K562 (cell line): ENCODE measurements around the gene PTK6.

Experiments used
- EGR1 ChIP-seq: fragments of 450-650 bp; conservative IDR thresholded peaks from 2 replicates; pipeline ENCODE4 v1.6.1; 2017; ENCODE audit warnings: mild to moderate bottlenecking
- HNRNPK ChIP-seq: fragments of 200-400 bp; formaldehyde crosslinking; IDR thresholded peaks from one replicate; pipeline ENCODE4 v1.6.1; 2018; ENCODE audit warnings: mild to moderate bottlenecking, low read depth, low read length; ENCODE audit not compliant: poor library complexity, severe bottlenecking
- TF ChIP-seq, protein P1 (sequence below), 3 experiments: IDR thresholded peaks in 2 of 3; conservative IDR thresholded peaks in 1 of 3; 2 replicates each; pipeline ENCODE4 v1.5.1; 2011 to 2012; ENCODE audit warnings: low read length in 3 of 3, mild to moderate bottlenecking in 3 of 3, control low read depth in 2 of 3, improper control_type of control experiment in 1 of 3, inconsistent platforms in 1 of 3, low read depth in 1 of 3, mixed read lengths in 1 of 3, moderate library complexity in 1 of 3; ENCODE audit not compliant: insufficient read depth in 2 of 3
- TF ChIP-seq, protein P2 (sequence below): IDR thresholded peaks from 2 replicates; pipeline ENCODE4 v1.6.1; 2012; ENCODE audit warnings: low read depth, low read length, improper control_type of control experiment, borderline replicate concordance

DNA sequence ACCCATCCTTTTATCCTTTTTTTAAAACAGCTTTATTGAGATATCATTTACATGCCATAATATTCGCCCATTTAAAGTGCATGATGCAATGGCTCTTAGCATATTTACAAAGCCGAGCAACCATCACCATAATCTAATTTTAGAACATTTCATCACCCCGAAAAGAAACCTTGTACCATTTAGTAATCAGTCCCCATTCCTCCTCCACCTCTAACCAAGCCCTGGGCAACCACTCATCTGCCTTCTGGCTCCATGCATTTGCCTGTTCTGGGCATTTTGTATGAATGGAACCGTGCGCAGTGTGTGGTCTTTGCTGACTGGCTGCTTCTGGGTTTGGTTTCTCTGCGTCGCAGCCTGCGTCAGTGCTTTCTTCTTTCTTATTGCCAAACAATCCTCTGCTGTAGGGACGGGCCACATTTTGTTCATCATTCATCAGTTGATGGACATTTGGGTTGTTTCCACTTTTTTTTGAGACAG is 28.1 kb downstream of the PTK6 start:
- TF ChIP-seq HNRNPK (no peak), EGR1 (no peak)
- TF ChIP-seq, protein P1, sequence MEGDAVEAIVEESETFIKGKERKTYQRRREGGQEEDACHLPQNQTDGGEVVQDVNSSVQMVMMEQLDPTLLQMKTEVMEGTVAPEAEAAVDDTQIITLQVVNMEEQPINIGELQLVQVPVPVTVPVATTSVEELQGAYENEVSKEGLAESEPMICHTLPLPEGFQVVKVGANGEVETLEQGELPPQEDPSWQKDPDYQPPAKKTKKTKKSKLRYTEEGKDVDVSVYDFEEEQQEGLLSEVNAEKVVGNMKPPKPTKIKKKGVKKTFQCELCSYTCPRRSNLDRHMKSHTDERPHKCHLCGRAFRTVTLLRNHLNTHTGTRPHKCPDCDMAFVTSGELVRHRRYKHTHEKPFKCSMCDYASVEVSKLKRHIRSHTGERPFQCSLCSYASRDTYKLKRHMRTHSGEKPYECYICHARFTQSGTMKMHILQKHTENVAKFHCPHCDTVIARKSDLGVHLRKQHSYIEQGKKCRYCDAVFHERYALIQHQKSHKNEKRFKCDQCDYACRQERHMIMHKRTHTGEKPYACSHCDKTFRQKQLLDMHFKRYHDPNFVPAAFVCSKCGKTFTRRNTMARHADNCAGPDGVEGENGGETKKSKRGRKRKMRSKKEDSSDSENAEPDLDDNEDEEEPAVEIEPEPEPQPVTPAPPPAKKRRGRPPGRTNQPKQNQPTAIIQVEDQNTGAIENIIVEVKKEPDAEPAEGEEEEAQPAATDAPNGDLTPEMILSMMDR (IDR thresholded peaks at IDR 0.05 in 2 of 3, conservative IDR thresholded peaks at IDR 0.05 in 1 of 3; ENCODE audit: insufficient read depth in 2 of 3, low read depth in 1 of 3, low read length in 3 of 3) = no peak
- TF ChIP-seq, protein P2, sequence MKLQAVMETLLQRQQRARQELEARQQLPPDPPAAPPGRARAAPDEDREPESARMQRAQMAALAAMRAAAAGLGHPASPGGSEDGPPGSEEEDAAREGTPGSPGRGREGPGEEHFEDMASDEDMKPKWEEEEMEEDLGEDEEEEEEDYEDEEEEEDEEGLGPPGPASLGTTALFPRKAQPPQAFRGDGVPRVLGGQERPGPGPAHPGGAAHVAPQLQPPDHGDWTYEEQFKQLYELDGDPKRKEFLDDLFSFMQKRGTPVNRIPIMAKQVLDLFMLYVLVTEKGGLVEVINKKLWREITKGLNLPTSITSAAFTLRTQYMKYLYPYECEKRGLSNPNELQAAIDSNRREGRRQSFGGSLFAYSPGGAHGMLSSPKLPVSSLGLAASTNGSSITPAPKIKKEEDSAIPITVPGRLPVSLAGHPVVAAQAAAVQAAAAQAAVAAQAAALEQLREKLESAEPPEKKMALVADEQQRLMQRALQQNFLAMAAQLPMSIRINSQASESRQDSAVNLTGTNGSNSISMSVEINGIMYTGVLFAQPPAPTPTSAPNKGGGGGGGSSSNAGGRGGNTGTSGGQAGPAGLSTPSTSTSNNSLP = no peak
